Measurements from ENCODE around the gene EMP3. TPM values are rescaled to one million over a fixed set of nuclear protein-coding genes. Genes with fewer than 3 reads are reported as not detected.
A peak's percentile ranks its signal among the peaks of the same experiment; 100 is the strongest.

The EMP3 gene
- total RNA-seq, 1 experiment from 2014 or later = 92.9 TPM

GRCh38 chr19:48333467-48334384 is 8.4 kb downstream of the EMP3 start:
- ChIA-PET RAD21 (ENCODE audit: low non-redundant PET in 1 of 2, low total read pairs in 2 of 2, uncharacterized antibody in 2 of 2, unreplicated experiment in 2 of 2) (interaction anchor here (0.6 to 3.5 kb wide), 18 partner anchors 9 to 361 kb away, joined by 3 to 54 read pairs (median 4); partner anchors contain the start of gene EMP3 (in 1 of the 2)), CTCF (interaction anchor here (0.6 to 4.4 kb wide), 23 partner anchors 7 to 260 kb away, joined by 3 to 158 read pairs (median 4); partner anchors contain the start of genes EMP3, KDELR1, SYNGR4 and TMEM143), POLR2A (interaction anchor here (0.9 to 2.7 kb wide), 12 partner anchors 9 to 285 kb away, joined by 3 to 53 read pairs (median 5); partner anchors contain the start of genes EMP3, RPL18, SPHK2 and SYNGR4)
- no peaks in the 10 kb centered on the region for H3K9me3 ChIP-seq (ENCODE audit: control insufficient read depth in 1 of 2, insufficient read depth in 1 of 2, low read depth in 1 of 2, low read length in 2 of 2)
- peak; percentile 84 for ATAC-seq
- H4K20me1 ChIP-seq (ENCODE audit: insufficient read depth) = no peaks in the 10 kb centered on the region
- H3K4me1 ChIP-seq (ENCODE audit: control insufficient read depth in 1 of 2, insufficient read depth in 2 of 2, low read length in 2 of 2) = peaks cover 12 to 38% of the 10 kb centered on the region in 2 experiments
- peak overlapping the region; percentile 97 for H3K4me2 ChIP-seq (ENCODE audit: low read length)
- intact Hi-C loops (cut with micrococcal nuclease) = loop anchor here (1.0 to 2.0 kb wide), 4 partner anchors 8 to 66 kb away; partner anchors contain the start of gene EMP3
- H3K27ac ChIP-seq (ENCODE audit: low read depth, low read length) = peak overlapping the region; percentile 75
- BruUV-seq (replicated peaks) = no TSS peak
- peak overlapping the region; percentile 70 for H3K9ac ChIP-seq (ENCODE audit: low read length)
- peak; percentile 90 for DNase-seq (ENCODE audit: low read depth, low spot score)
- peak overlapping the region; percentile 56 to 63 for H3K4me3 ChIP-seq (replicated peaks in 1 of 2; ENCODE audit: low read depth in 1 of 2, low read length in 2 of 2)
- H3K79me2 ChIP-seq (ENCODE audit: insufficient read depth, low read length) = no peaks in the 10 kb centered on the region
- H2AFZ ChIP-seq (ENCODE audit: low read depth, low read length, poor library complexity, severe bottlenecking) = peak overlapping the region; percentile 81
- TF ChIP-seq ELF1 (IDR thresholded peaks at IDR 0.05; ENCODE audit: borderline replicate concordance, low read depth) (no peak), REST (IDR thresholded peaks at IDR 0.05; ENCODE audit: low read depth) (no peak), RAD21 (IDR thresholded peaks at IDR 0.05; ENCODE audit: low read depth) (peak; percentile 97), MAX (IDR thresholded peaks at IDR 0.05) (peak; percentile 97), JUND (IDR thresholded peaks at IDR 0.05) (no peak), YY1 (IDR thresholded peaks at IDR 0.05; ENCODE audit: extremely low read depth, insufficient replicate concordance, low read depth, low read length) (peak; percentile 27), ZNF274 (IDR thresholded peaks at IDR 0.05; ENCODE audit: low read depth, low read length) (no peak), POLR2AphosphoS5 (IDR thresholded peaks at IDR 0.05; ENCODE audit: low read depth, low read length) (peak; percentile 81), EZH2phosphoT487 (IDR thresholded peaks at IDR 0.05; ENCODE audit: borderline replicate concordance) (no peak), EGR1 (IDR thresholded peaks at IDR 0.05; ENCODE audit: low read depth) (peak; percentile 52; the same call in 1 of the 2 replicates), ZFX (IDR thresholded peaks at IDR 0.05) (0 out of 2 replicates have a peak, but pooled peaks have one; percentile 16), POLR2A (IDR thresholded peaks at IDR 0.05; ENCODE audit: borderline replicate concordance, extremely low read depth, insufficient read depth, insufficient read length) (peak; percentile 74), CTCF (IDR thresholded peaks at IDR 0.05 in 2 of 3, conservative IDR thresholded peaks at IDR 0.05 in 1 of 3; ENCODE audit: borderline replicate concordance in 1 of 3, insufficient read depth in 1 of 3, low read depth in 2 of 3, low read length in 2 of 3) (peak; percentile 74 to 95 (median 78))
- H3K9me2 ChIP-seq (ENCODE audit: insufficient read depth) = no peaks in the 10 kb centered on the region
- H3K27me3 ChIP-seq (ENCODE audit: insufficient read depth, low read length) = no peaks in the 10 kb centered on the region
- H3K36me3 ChIP-seq (ENCODE audit: control insufficient read depth in 1 of 2, insufficient read depth in 2 of 2, low read length in 2 of 2) = peaks cover 0 to 4% of the 10 kb centered on the region in 2 experiments; a peak in 1 of 4 replicates

Measured in HCT116 (cell line).